Stimulated activated CD4-positive, alpha-beta T cell treated with anti-CD3 and anti-CD28 coated beads, Interleukin-1b, Interleukin-23, amount 100 ng/mL, for 48 hours (primary cell): ENCODE results near the gene H2AZ2.
"Not testable (repeated sequence)": the region's sequence is repeated elsewhere in the genome, so short reads cannot be mapped to it uniquely, and the experiment has no call there.

Experiments used
- DNase-seq: peaks from one replicate; pipeline ENCODE4 v3.0.0-alpha.2; 2020

H2AZ2 gene

DNA sequence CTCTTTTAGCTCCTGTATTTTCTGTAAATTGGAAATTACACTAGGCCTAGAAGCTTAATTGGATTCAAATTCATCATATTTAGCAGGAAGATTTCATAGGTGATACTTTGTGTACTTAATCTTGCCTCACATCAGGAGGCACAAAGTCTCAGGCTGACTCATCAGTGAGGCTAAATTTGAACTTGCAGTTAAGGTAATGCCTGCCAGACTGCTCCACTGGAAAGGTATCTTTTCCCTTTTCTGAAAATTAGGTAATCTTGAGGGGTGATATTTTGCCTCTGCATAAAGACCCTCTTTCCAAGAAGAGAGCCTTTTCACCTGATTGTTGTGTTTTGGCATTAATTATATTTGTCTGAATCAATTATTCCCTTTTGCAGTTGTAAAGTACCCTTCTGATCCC lies 36.8 kb downstream of the H2AZ2 start:
- DNase-seq = no peak

- no peak for DNase-seq
These were observed 38.9 kb downstream of the H2AZ2 start for GRCh38 chr7:44808914-44809393.

GRCh38 chr7:44805950-44806349 lies 41.9 kb downstream of the H2AZ2 start:
- DNase-seq = no peak

DNA sequence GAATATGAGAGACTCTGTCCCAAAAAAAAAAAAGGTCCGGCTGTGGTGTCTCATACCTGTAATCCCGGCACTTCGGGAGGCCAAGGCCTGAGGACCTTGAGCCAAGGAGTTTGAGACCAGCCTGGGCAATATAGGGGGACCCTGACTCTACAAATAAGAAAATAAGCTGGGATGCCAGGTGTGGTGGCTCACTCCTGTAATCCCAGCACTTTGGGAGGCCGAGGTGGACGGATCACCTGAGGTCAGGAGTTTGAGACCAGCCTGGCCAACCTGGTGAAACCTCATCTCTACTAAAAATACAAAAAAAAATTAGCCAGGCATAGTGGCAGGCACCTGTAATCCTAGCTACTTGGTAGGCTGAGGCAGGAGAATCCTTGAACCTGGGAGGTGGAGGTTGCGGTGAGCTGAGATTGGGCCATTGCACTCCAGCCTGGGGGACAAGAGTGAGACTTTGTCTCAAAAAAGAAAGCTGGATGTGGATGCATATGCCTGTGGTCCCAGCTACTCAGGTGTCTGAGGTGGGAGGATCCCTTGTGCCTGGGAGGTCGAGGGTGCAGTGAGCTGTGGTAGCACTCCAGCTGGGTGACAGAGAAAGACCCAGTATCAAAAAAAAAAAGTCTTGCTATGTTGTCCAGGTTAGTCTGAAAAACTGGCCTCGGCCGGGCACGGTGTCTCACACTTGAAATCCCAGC lies 43.9 kb downstream of the H2AZ2 start:
- DNase-seq = not testable (repeated sequence)

DNA sequence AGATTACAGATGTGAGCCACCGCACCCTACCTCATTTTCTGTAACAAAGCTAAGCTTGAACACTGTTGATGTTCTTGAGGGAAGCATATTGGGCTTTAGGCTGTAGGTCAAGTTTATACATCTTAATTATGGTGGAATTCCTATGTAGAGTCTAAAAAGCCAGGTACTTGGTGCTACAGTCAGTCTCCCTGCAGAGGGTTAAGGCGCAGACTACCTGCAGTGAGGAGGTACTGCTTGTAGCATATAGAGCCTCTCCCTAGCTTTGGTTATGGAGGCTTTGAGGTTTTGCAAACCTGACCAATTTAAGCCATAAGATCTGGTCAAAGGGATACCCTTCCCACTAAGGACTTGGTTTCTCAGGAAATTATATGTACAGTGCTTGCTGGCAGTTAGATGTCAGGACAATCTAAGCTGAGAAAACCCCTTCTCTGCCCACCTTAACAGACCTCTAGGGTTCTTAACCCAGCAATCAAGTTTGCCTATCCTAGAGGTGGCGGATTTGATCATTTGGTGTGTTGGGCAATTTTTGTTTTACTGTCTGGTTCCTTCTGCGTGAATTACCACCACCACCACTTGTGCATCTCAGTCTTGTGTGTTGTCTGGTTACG lies 45.4 kb downstream of the H2AZ2 start:
- DNase-seq = no peak

GRCh38 chr7:44801890-44802289 lies 46.0 kb downstream of the H2AZ2 start:
- no peak for DNase-seq

DNA sequence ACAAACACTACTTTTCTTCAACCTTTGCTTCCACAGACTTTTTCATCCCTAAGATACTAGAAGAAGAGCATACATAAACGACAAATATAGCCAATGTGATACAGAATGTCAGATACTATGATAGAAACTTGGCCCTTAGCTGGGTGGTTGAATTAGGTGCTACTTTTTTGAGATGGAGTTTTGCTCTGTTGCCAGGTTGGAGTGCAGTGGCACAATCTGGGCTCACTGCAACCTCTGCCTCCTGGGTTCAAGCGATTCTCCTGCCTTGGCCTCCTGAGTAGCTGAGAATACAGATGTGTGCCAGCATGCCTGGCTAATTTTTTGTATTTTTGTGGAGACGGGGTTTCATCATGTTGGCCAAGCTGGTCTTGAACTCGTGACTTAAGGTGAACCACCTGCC lies 47.9 kb downstream of the H2AZ2 start:
- DNase-seq = no peak

DNA sequence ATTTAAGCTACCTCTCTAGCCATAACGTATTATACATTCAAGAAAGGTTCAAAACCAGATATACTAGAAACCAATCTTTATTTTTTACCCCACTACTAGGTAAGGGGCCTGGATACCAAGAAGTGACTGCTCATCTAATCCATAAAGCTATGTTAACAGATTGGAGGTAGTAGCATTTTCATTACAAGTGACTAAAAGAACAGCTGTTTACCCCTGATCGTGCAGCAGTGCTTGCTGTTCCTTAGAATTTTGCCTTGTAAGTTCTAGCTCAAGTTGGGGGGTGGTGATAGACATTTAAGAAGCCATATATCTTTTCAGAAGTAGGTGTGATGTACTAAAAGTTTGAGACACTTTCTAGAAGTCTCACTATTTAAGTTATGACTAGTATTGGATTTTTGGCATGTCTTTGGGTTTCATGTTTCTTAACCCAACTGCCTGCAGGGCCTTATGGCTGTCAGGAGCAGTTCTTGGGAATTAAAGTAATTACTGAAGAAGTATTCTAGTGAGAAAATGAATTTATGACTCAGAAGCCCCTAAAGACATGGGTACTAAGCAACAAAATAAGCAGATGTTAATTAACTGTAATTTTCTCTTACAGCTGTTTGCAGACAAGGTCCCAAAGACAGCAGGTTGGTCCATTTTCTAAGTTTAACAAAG lies 49.1 kb downstream of the H2AZ2 start:
- no peak for DNase-seq

DNA sequence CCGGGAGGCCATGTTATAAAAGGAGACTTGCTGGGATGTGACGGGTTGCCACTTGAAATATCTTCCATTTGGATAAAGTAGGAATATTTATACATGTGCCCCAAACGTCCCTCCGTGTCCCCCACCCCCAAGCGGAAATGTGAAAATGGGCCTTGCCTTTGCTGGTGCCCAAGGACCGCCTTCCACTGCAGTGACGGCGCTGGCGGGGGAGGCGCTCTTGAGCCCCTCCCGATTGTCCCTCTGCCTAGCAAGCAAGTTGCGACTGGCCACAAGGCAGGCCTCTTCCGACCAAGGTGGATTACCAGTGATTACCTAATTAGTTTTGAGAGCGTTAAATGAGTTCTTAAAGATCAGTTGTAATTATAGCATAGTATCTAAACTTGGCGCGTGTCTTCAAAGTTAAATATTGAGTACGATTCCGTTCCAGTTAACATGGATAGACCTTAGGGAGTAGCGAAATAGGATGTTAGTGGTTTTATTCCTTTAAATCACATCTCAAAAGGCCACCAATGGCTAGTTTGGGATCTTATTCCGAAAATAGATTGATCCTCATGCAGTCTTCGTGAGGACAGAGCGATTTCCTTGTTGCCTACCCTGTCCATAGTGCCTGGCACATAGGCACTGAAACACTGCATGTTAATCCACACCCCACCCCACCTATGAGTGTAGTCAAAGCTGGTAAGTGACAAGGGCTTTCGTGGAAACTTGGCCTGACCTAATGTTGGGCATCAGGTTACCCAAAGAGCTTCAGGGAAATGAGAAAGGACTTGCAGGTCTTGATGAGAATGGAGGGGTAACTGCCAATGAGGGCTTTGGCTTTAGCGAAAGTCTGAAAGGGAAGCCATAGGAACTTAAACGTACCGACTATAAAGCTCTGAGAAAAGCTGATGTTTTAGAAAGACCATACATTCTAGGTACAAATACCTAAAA lies 50.3 kb downstream of the H2AZ2 start:
- DNase-seq = peak; percentile 86

- peak; percentile 99 for DNase-seq
These were observed 51.2 kb downstream of the H2AZ2 start, which contains the start of gene PPIA for GRCh38 chr7:44796504-44797328. PPIA (plus strand) TSS chr7:44796681; CDS start chr7:44796725, 44 bp downstream.

- no peak for DNase-seq
These were observed 51.8 kb downstream of the H2AZ2 start for GRCh38 chr7:44796034-44796503.

- DNase-seq = no peak
These were observed 53.6 kb downstream of the H2AZ2 start for GRCh38 chr7:44794331-44794730.

GRCh38 chr7:44793919-44794318 lies 54.0 kb downstream of the H2AZ2 start:
- DNase-seq = no peak

- DNase-seq = no peak
These were observed 56.3 kb downstream of the H2AZ2 start for GRCh38 chr7:44791278-44792219.

- DNase-seq = no peak
These were observed 57.9 kb downstream of the H2AZ2 start for GRCh38 chr7:44789990-44790389.

DNA sequence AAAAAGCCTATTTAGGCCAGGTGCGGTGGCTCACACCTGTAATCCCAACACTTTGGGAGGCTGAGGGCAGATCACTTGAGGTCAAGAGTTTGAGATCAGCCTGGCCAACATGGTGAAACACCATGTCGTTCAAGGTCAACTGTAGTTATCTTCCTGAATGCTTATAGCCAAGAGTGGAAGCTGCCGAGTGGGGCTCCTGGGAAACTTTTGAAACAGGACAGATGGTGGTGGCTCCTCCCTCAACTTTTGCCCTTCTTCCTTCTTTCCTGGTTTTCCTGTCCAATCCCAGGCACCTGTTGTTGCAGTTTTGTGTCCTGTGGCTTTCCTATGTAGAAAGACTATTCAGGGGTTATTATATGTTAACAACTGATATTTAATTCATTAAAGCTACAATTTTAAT lies 60.1 kb downstream of the H2AZ2 start:
- no peak for DNase-seq

GRCh38 chr7:44787041-44787440 lies 60.8 kb downstream of the H2AZ2 start:
- DNase-seq = no peak

DNA sequence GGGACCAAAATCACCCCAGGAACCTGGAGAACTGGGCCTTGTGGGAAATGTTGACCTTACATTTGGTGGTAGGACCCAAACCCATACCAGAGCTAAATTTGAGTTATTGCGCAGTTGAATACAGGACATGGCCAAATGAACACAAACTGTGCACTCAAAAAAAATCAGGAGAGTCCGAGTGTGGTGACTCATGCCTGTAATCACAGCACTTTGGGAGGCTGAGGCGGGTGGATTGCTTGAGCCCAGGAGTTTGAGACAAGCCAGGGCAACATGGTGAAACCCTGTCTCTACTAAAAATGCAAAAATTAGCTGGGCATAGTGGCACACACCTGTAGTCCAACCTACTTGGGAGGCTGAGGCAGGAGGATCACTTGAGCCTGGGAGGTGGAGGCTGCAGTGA lies 62.7 kb downstream of the H2AZ2 start:
- DNase-seq = not testable (repeated sequence)

- no peak for DNase-seq
These were observed 63.5 kb downstream of the H2AZ2 start for GRCh38 chr7:44784364-44784763.

- DNase-seq = no peak
These were observed 64.5 kb downstream of the H2AZ2 start for GRCh38 chr7:44783407-44783806.

- no peak for DNase-seq
These were observed 65.4 kb downstream of the H2AZ2 start for GRCh38 chr7:44782460-44782859.
